ENCODE results near the gene C9orf153. TPM values are rescaled to one million over a fixed set of nuclear protein-coding genes. Genes with fewer than 3 reads are reported as not detected.

C9orf153 gene
- total RNA-seq, 1 experiment from 2014 or later, result 0.17 TPM

- H3K18ac ChIP-seq (ENCODE audit: insufficient read length, low read depth, low read length), result no peak overlapping the region
- no peak overlapping the region for H4K91ac ChIP-seq (ENCODE audit: insufficient read length, low read depth, low read length)
- DNase-seq, result no peak
- no peak overlapping the region for H3K23ac ChIP-seq (ENCODE audit: insufficient read length, low read depth, low read length)
- no peak overlapping the region for H2AFZ ChIP-seq (ENCODE audit: low read length)
- no peak overlapping the region for H2BK12ac ChIP-seq (ENCODE audit: insufficient read length, low read depth, low read length)
- H4K8ac ChIP-seq (replicated peaks; ENCODE audit: insufficient read length, low read depth, low read length), result no peak overlapping the region
- H3K14ac ChIP-seq (ENCODE audit: insufficient read depth, low read length), result no peak overlapping the region
- Mint-ChIP-seq H3K9me3 (no peaks in the 10 kb centered on the region), H3K4me3 (no peak overlapping the region), H3K27me3 (ENCODE audit: low read depth) (no peaks in the 10 kb centered on the region), H3K36me3 (ENCODE audit: insufficient read depth in 1 of 3, low read depth in 3 of 3) (no peaks in the 10 kb centered on the region), H3K4me1 (no peaks in the 10 kb centered on the region), H3K27ac (no peak overlapping the region)
- no peak overlapping the region for H2BK20ac ChIP-seq (ENCODE audit: low read depth, low read length, poor library complexity, severe bottlenecking)
- H3K79me1 ChIP-seq (ENCODE audit: insufficient read depth, low read depth, low read length, poor library complexity, severe bottlenecking), result no peaks in the 10 kb centered on the region
- H3T11ph ChIP-seq (ENCODE audit: low read length), result no peak overlapping the region
- H3K9me3 ChIP-seq (ENCODE audit: control insufficient read depth, low read depth, low read length), result no peaks in the 10 kb centered on the region
- TF ChIP-seq, protein P1, sequence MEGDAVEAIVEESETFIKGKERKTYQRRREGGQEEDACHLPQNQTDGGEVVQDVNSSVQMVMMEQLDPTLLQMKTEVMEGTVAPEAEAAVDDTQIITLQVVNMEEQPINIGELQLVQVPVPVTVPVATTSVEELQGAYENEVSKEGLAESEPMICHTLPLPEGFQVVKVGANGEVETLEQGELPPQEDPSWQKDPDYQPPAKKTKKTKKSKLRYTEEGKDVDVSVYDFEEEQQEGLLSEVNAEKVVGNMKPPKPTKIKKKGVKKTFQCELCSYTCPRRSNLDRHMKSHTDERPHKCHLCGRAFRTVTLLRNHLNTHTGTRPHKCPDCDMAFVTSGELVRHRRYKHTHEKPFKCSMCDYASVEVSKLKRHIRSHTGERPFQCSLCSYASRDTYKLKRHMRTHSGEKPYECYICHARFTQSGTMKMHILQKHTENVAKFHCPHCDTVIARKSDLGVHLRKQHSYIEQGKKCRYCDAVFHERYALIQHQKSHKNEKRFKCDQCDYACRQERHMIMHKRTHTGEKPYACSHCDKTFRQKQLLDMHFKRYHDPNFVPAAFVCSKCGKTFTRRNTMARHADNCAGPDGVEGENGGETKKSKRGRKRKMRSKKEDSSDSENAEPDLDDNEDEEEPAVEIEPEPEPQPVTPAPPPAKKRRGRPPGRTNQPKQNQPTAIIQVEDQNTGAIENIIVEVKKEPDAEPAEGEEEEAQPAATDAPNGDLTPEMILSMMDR (conservative IDR thresholded peaks at IDR 0.05), result no peak
- no peak overlapping the region for H2AK5ac ChIP-seq (ENCODE audit: insufficient read length, low read length)
- no peaks in the 10 kb centered on the region for H3K4me1 ChIP-seq (ENCODE audit: insufficient read depth, low read length)
- WGBS (ENCODE audit: extremely low coverage, insufficient read length, low lambda C conversion rate), result no CpG with 5 or more reads among the region's 3 CpGs
- no peaks in the 10 kb centered on the region for H3K27me3 ChIP-seq (ENCODE audit: insufficient read depth, low read length)
- H3K79me2 ChIP-seq (ENCODE audit: insufficient read depth, low read length), result no peaks in the 10 kb centered on the region
- H3K4me2 ChIP-seq (ENCODE audit: insufficient read depth, insufficient read length, low read length), result no peak overlapping the region
- H3K4ac ChIP-seq (ENCODE audit: low read depth, low read length), result no peak overlapping the region
- no peak overlapping the region for H3K9ac ChIP-seq (ENCODE audit: extremely low read depth, insufficient read length, low read length)
- no peaks in the 10 kb centered on the region for H3K23me2 ChIP-seq (ENCODE audit: insufficient read length, low read depth, low read length, poor library complexity, severe bottlenecking)
- H2BK120ac ChIP-seq (ENCODE audit: low read depth, low read length, poor library complexity, severe bottlenecking), result no peak overlapping the region
- no peak overlapping the region for H2BK15ac ChIP-seq (ENCODE audit: low read depth, low read length)
- no peak overlapping the region for H3K56ac ChIP-seq (ENCODE audit: insufficient read length, low read depth, low read length)
- H4K5ac ChIP-seq (ENCODE audit: insufficient read length, low read depth, low read length), result no peak overlapping the region
- H2BK5ac ChIP-seq (ENCODE audit: insufficient read length, low read length), result no peak overlapping the region
- no peak overlapping the region for H3K27ac ChIP-seq (ENCODE audit: insufficient read length, low read depth, low read length)
- no peaks in the 10 kb centered on the region for H4K20me1 ChIP-seq (ENCODE audit: control insufficient read depth, insufficient read depth, insufficient read length)
These were observed 39.9 kb downstream of the C9orf153 start for GRCh38 chr9:86219606-86220005.

All from H9 (cell line).